HG02642 (cell line): Measurements from ENCODE around the gene POU3F3.

ENCODE experiments used
- ATAC-seq: cut with Tn5 transposase; IDR thresholded peaks from one replicate; pipeline ENCODE4 v1.9.1; 2021; ENCODE audit warnings: mild to moderate bottlenecking; ENCODE audit not compliant: unreplicated experiment, poor library complexity

The POU3F3 gene

GRCh38 chr2:104846786-104847585, 6.9 kb upstream of the POU3F3 start:
- ATAC-seq = no peak

GRCh38 chr2:104847586-104848160, 6.2 kb upstream of the POU3F3 start:
- no peak for ATAC-seq

DNA sequence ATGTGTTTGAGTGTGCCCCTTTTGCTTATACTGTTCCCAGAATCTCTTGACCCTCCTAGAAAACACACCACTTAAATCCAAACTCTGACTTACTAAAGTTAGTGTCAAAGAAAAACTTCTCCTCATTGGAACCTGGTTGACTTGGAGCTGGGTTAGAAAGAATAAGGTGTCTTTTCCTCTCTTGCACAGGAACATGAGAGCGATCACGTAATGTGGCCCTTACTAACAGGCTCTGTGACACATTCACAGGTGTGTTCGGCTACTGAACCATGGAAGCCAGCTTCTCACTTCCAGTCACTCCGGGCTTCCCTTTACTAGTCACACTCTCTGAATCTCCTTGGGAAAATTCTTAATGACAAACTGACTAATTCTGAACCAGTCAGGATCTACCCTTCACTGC, 5.4 kb upstream of the POU3F3 start:
- peak; percentile 54 for ATAC-seq

DNA sequence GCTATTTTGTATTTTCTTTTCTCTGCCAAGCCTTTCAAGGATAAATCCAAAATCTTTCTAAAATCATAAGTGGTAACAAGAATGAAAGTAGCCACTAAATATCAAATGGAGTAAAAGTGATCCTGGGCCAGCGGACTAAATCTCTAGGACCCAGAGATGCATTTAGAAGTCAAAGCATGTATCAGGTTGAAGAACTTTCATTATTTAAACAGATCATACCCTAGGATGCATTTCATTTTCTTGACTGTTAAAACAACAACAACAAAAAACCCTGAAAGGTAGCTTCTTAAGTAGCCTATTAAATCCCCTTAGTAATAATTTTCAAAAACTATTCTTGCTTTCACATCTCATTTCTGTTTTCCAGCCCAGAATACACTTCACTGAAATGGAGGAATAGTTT, 4.8 kb upstream of the POU3F3 start:
- no peak for ATAC-seq

DNA sequence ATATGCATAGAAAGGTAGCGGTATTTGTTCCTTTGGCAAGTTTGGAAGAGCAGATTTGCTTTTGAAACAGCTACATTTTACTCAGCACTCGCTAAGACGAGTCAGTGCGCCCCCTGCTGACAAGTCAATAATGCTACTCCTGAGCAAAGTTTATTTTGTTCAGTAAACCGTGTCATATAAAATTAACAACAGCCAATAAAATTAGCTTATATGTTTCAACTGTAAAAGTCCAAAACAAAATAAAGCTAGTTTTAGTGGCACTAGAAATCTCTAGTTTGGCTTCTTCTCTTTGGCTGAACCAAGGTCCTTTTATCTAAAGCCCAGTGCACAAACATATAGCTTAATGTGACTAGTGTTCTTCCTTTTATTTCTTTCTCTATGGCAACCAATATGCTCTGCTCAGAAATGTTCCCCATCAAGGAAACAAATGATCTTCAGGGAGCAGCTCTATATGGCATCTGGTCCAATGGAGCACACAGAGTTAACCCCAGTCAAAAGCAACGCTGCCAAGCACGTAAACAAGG, 4.2 kb upstream of the POU3F3 start:
- peak; percentile 50 for ATAC-seq

GRCh38 chr2:104850361-104851290, 3.3 kb upstream of the POU3F3 start:
- ATAC-seq = no peak

DNA sequence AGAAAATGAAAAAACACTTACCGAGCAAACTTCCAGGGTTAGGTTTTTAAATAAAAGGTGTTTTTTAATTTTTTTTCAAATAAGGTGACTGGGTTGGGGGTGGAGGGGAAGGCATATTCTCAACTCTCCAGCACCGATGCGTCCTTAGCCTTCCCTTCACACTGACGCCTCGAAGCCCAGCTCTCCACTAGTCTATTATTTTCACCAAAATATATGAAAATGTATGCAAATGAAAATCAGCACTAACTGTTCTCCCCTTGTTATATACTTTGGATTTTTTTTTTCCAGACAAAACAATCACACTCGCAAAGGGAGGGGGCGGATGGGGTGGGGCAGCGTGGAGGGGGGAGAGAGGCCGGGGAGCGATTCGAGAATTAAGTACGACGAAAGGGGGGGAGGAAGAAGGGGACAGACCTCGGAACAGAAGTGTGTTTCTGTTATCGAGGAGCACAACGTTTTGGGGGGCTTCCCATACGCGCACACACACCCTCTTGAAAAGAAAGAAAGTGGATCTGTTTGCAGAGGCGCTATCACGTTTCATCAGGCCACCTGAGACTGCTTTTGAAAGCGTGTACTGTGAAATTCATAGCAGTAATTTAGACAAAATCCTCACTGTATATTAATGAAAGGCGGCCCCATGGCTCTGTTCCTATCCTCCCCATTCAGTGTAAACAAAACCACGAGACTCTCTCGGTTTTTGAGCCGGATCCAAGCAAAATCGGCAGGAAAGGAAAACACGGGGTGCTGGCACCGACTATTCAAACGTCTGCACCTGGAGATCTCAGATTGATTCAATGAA, 2.4 kb upstream of the POU3F3 start:
- no peak for ATAC-seq

GRCh38 chr2:104852090-104852666, 1.7 kb upstream of the POU3F3 start:
- no peak for ATAC-seq

- ATAC-seq = no peak
Observed at GRCh38 chr2:104854498-104855220, 744 bp downstream of the POU3F3 start.

- ATAC-seq = no peak
Observed at GRCh38 chr2:104855221-104856085, 1.5 kb downstream of the POU3F3 start.

GRCh38 chr2:104856086-104856972, 2.4 kb downstream of the POU3F3 start:
- ATAC-seq = no peak

DNA sequence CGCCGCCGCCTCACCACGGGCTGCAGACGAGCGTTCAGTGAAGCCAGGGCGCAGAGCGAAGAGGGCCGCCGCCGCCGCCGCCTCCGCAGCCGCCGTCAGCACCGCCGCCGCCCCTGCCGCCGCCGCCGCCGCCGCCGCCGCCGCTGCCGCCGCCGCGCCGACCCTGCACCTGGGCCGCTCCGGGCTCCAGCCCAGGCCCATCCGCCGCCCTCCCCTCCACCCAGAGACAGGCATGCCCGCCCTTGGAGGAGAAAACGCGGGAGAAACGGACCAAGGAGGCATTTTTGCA, 3.0 kb downstream of the POU3F3 start:
- no peak for ATAC-seq

- ATAC-seq = no peak
Observed at GRCh38 chr2:104857262-104858005, 3.5 kb downstream of the POU3F3 start.

- no peak for ATAC-seq
Observed at GRCh38 chr2:104858006-104858978, 4.4 kb downstream of the POU3F3 start.

DNA sequence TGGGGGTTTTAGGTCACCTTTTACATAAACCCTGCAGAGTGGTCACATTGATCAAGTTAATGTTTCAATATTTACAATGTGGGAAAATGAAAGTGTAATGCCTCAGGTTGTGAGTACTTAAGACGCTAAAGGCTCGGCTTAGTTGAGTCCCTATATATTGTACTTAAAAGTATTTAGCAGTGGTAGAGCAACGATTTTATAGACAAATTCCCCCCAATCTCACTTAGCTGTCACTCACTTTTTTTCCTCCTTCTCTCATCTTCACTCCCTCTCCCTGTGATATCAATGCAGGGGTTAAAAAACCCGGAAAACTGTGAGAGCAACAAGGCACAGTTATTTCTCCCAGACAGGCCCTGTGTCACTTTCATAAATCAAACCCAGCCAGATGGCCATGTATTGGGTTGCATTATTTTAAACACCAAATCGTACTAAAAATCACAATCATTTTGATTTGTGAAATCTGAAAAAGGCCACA, 5.4 kb downstream of the POU3F3 start:
- ATAC-seq = no peak
